GM10847 (cell line): Measurements from ENCODE around the gene ATP8B4.

ENCODE experiments used
- POLR2A ChIP-seq: IDR thresholded peaks from 2 replicates; pipeline ENCODE4 v1.6.1; 2011; ENCODE audit not compliant: insufficient read length; ENCODE audit errors: extremely low read depth

Gene ATP8B4

GRCh38 chr15:50057905-50058639 is 61.0 kb downstream of the ATP8B4 start:
- TF ChIP-seq POLR2A: no peak

- TF ChIP-seq POLR2A: no peak
Observed at GRCh38 chr15:50057196-50057595, 61.8 kb downstream of the ATP8B4 start.

DNA sequence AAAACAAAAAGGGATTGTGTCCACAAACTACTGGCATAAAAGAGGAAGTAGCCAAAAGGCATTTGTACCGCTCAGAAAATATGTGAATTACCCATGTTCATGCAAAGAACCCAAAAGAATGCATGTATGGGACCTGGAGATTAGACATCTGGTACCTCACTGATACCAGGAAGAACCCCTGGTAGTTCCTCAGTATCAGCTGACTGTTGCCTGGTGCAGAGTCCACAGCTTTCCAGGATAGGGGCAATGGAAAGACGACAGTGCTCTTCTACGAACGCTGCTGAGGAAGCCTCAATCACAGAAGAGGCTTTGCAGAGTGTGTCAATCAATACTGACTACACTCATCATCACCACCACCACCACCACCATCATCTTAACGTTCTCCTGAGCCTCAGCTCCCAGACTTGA is 63.3 kb downstream of the ATP8B4 start:
- no peak for TF ChIP-seq POLR2A

- no peak for TF ChIP-seq POLR2A
Observed at GRCh38 chr15:50055332-50055731, 63.7 kb downstream of the ATP8B4 start.

GRCh38 chr15:50053055-50053856 is 65.8 kb downstream of the ATP8B4 start:
- TF ChIP-seq POLR2A: no peak

GRCh38 chr15:50051811-50052419 is 67.1 kb downstream of the ATP8B4 start:
- TF ChIP-seq POLR2A: no peak

DNA sequence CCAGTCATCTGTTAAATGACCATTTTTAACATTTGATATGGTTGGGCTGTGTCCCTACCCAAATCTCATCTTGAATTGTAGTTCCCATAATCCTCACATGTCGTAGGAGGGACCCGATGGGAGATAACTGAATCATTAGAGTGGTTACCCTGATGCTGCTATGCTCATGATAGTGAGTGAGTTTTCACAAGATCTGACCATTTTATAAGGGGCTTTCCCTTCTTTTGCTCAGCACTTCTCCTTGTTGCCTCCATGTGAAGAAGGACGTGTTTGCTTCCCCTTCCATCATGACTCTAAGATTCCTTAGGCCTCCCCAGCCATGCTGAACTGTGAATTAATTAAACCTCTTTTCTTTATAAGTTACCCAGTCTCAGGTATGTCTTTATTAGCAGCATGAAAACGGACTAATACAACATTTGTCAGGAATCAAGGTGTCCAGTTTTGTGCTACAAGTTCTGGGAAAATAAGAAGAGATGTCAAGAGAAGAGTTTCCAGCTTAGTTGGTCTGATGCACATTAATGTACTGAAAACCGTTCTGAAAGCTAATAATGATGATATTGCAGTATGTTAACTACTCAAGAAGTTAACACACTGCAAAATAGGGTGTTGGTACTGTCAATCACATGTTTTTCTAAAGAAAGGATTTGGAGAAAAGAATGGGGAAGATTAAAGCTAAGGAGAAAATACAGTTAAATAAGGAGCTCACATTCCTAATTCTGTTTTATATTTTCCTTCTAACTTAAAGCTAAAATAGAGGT is 67.9 kb downstream of the ATP8B4 start:
- no peak for TF ChIP-seq POLR2A

GRCh38 chr15:50049871-50050270 is 69.2 kb downstream of the ATP8B4 start:
- no peak for TF ChIP-seq POLR2A

- TF ChIP-seq POLR2A: no peak
Observed at GRCh38 chr15:50046867-50047266, 72.2 kb downstream of the ATP8B4 start.

DNA sequence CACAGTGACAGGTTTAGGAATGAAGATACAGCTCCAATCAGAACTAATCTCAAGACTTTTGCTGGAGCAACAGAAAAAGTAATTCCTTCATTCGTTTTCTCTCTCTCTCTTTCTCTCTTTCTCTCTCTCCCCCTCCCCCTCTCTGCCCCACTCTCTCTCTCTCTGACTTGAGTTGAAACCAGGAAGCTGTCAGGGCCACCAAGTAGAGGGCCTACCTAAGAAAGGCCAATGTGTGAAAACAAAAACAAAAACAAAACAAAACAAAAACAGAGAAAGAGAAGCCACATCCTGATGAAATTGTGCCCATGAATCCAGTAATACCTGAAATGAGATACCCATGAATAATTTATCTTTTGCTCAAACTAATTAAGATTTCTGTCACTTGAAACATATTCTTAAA is 72.9 kb downstream of the ATP8B4 start:
- TF ChIP-seq POLR2A: no peak

- TF ChIP-seq POLR2A: no peak
Observed at GRCh38 chr15:50044904-50045303, 74.1 kb downstream of the ATP8B4 start.

DNA sequence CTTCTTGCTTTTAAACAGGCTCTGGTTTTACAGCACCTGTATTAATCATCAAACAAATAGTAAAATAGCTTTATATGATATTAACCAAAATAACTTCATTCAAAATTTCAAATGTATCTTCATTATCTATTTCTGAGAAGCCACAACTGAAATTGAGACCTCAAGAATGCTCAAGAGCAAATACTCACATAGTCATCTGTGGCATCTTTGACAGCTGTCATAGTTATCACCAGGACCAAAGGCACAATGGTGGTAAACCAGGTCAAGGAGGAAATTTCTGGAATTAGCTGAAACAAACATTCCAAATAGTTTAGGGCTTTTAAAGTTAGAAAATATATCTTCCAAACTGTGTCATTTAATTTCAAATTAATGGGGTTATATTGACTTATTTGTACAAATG is 74.6 kb downstream of the ATP8B4 start:
- TF ChIP-seq POLR2A: no peak

GRCh38 chr15:50042775-50043174 is 76.3 kb downstream of the ATP8B4 start:
- no peak for TF ChIP-seq POLR2A

- no peak for TF ChIP-seq POLR2A
Observed at GRCh38 chr15:50030456-50030855, 88.6 kb downstream of the ATP8B4 start.

DNA sequence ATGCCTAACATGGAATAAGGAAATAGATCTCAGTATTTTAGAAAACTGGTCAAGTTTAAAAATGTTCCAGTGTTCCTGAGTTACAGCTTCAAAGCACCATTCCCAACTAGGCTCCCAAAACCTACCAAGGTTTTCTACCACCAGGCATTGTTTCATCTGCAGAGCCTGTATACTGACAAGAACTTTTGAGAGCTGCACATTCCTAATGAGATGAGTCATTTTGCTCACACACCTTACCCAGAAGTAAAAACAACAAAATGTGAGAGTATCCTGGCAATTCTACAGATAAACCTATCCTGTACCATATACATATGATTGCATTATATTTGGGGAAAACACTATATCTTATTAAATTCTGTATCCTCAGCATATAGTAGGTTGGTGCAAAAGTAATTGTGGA is 90.7 kb downstream of the ATP8B4 start:
- TF ChIP-seq POLR2A: no peak
